ENCODE data around the gene MAEA.

DNA sequence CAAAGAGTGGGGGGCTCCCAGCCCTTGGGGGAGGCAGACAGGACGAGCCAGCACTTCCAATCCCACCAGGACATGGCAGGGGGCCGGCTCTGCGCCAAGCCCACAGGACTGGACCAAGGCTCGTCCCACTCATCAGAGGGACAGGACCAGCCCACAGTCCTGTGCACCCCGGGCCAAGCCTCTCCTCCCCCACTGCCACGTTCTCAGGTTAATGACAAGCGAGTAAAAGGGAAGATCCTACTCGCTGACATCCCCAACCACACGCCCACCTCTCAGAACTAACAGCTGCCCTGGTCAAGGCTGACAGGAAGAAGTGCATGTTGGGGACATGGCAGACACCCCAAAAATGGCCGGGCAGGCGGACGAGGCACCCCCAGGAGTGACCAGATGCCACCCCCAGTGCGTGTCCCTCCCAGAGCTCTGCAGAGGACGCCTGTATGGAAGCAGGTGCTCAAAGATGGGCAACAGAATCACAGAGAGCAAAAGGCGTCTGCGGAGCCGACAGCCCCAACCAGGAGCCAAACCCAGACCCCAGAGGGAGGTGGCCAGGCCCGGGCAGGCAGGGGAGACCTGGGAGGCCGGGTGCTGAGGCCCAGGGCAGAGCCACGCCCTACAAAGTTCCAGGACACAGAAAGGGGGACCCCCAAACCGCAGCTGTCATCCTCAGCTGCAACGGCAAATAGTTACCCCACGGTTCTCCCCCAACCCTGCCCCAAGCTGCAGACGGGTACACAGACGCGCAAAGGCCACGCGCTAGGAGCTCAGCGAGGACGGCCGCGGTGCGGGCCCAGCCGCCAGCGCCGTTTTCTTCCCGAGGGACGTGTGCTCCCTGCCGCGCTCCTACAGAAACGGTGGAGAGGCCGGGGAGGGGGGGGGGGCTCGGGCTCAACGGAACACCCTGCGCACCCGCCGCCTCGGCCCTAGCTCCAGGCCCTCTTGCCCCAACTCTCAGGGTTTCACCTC lies 42.5 kb upstream of the MAEA start:
- TF ChIP-seq ZNF274 (IDR thresholded peaks at IDR 0.05; ENCODE audit: low read depth, low read length): no peak
- TF ChIP-seq SUZ12 (IDR thresholded peaks at IDR 0.05; ENCODE audit: extremely low read depth, insufficient read depth, insufficient read length): no peak
- no peak for TF ChIP-seq YY1 (IDR thresholded peaks at IDR 0.05; ENCODE audit: insufficient read depth, insufficient read length)
